Heart left ventricle (tissue), 16 donors: Measurements from ENCODE around the gene ITSN1. TPM values are rescaled to one million over a fixed set of nuclear protein-coding genes. Genes with fewer than 3 reads are reported as not detected.

Experiments used
- ATAC-seq, 4 donors: fragments of 200-7000 bp; cut with Tn5 transposase; one replicate each; pipeline ENCODE4 v1.9.1; 2020 to 2022; ENCODE audit warnings: moderate library complexity in 4 of 4, mild to moderate bottlenecking in 3 of 4, moderate number of reproducible peaks in 1 of 4
- DNase-seq, 5 donors: peaks; one replicate each; pipeline ENCODE4 v3.0.0-alpha.2; 2020
- H3K27ac ChIP-seq, 12 donors: fragments of 200-600 bp; sonication (generic) in 4 of 12; one replicate each; pipeline versions ENCODE4 v1.5.0 to v1.8.0; 2016 to 2022; ENCODE audit warnings: mild to moderate bottlenecking in 2 of 12
- H3K27me3 ChIP-seq, 9 donors: fragments of 200-600 bp; sonication (generic) in 2 of 9; one replicate each; pipeline versions ENCODE4 v1.5.1 to v1.8.0; 2016 to 2022; ENCODE audit warnings: mild to moderate bottlenecking in 3 of 9
- H3K36me3 ChIP-seq, 9 donors: fragments of 200-600 bp; sonication (generic) in 2 of 9; one replicate each; pipeline versions ENCODE4 v1.5.0 to v1.8.0; 2018 to 2022; ENCODE audit warnings: mild to moderate bottlenecking in 2 of 9
- H3K4me1 ChIP-seq, 12 donors: fragments of 200-600 bp; sonication (generic) in 4 of 12; one replicate each; pipeline versions ENCODE4 v1.5.0 to v1.8.0; 2016 to 2022; ENCODE audit warnings: mild to moderate bottlenecking in 3 of 12
- H3K4me3 ChIP-seq, 12 donors: fragments of 200-600 bp; sonication (generic) in 4 of 12; one replicate each; pipeline versions ENCODE4 v1.5.0 to v1.8.0; 2017 to 2022; ENCODE audit warnings: mild to moderate bottlenecking in 9 of 12, moderate library complexity in 4 of 12
- H3K9me3 ChIP-seq, 12 donors: fragments of 200-600 bp; sonication (generic) in 4 of 12; one replicate each; pipeline versions ENCODE4 v1.5.0 to v1.8.0; 2016 to 2022; ENCODE audit warnings: mild to moderate bottlenecking in 1 of 12
- POLR2A ChIP-seq, 2 donors: fragments of 450-650 bp; IDR thresholded peaks; one replicate each; pipeline ENCODE4 v1.6.1; 2017; ENCODE audit warnings: antibody characterized with exemption in 2 of 2, mild to moderate bottlenecking in 2 of 2, moderate library complexity in 2 of 2
- WGBS, 4 donors: extraction: QIAGEN DNeasy Blood & Tissue Kit in 2 of 4; methylation state at CpG; one replicate each; pipeline versions ENCODE4 v1.1.5 to v1.1.7; 2013 to 2018; 5-methylcytosine and 5-hydroxymethylcytosine counted together
- intact Hi-C, 10 donors: fragments of 100-400 bp; cut with DNase I; formaldehyde crosslinking; loops; one replicate each; pipeline versions ENCODE4 v1.11.1 to v1.14.2; 2022
- polyA plus RNA-seq, 2 donors: library from polyadenylated mRNA; stranded (reverse); fragments of 200-250 nt; gene quantifications; one replicate each; pipeline ENCODE4 v1.2.3, GENCODE V29; 2013
- total RNA-seq, 9 donors: library from RNA; depleted of rRNA in 2 of 9; stranded (reverse); fragments of >200 nt in 2 of 9; fragmentation: NEBNext Ultra II Directional in 3 of 9; extraction: Animal tissue kit (Norgen Biotek cat#: 25700) in 3 of 9; gene quantifications; one replicate each; pipeline versions ENCODE4 v1.1.0 to v1.2.4, GENCODE V29; 2016 to 2023
- TF ChIP-seq, protein P1 (sequence below), 12 donors: fragments of 200-600 bp; sonication (generic) in 4 of 12; IDR thresholded peaks; one replicate each; pipeline versions ENCODE4 v1.5.0 to v1.8.0; 2018 to 2022; ENCODE audit warnings: antibody characterized with exemption in 12 of 12, mild to moderate bottlenecking in 5 of 12
- donor health status: ischemic (EF 13 %, LVEDD 7.1; RV severe dilation, severe dysfunction).
- donor health status: healthy with polysubstance abuse.
- donor health status: DM: no; HTN: yes; CAD: no.
- donor health status: DM: no; HTN: no; CAD: no.
- donor health status: ischemic (EF 25% LVEDD 6.9; RV normal size, moderate dysfunction).
- donor health status: ischemic (EF 25% LVEDD 5.7; RV mildly dilated, moderate dysfunction).
- donor health status: healthy.
- donor health status: DM: yes; HTN: yes; CAD: no.
- donor health status: ischemic (EF 35%, LVEDD 5.7; RV mildly dilated, moderate dysfunction).
- donor health status: nonischemic (EF 11% LVEDD 7.7; RV severe dilation, severe dysfunction).
- donor health status: DM: yes; HTN: yes; CAD: no.
- donor health status: PGD.
- donor health status: ischemic (EF 29% LVEDD 5.4; RV normal size, mild dysfunction).
- donor health status: nonischemic (EF 23%, LVEDD 6.1; RV moderate dilation, normal function).

The ITSN1 gene
- total and polyA plus RNA-seq, 11 donors = 17.2 to 51.5 (median 34.0) TPM

DNA sequence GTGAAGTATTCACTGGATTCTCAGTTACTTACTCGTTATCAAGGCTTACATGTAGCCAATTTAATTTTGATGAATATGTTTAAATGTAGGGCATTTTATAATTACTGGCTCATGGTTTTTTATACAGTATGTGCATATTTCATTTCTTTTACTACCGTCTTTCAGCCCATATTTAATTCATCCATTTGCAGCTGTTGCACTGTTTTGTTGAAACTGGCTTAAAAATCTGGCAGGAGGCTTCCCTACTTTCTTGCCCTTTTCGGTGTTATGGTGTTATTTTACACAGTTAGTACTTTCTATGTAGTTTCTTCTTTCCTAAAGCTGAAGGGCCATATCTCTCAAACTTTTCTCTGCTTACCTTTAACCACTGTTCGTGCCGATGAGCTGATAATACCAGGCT is 54.2 kb downstream of the ITSN1 start:
- Histone ChIP-seq H3K36me3 (no peaks in the 10 kb centered on the region), H3K9me3 (no peaks in the 10 kb centered on the region), H3K27ac (peak overlapping the region in 2 of 12 donors; percentile 5 to 28), H3K27me3 (no peaks in the 10 kb centered on the region), H3K4me3 (no peak overlapping the region), H3K4me1 (peaks cover 0 to 54% (median 25%) of the 10 kb centered on the region in 12 donors)
- ATAC-seq = no peak
- 59 to 65% (median 62%) methylated on average over 5 of the region's 5 CpGs for whole genome bisulfite sequencing, 4 donors
- DNase-seq = no peak
- intact Hi-C loops = loop anchor here in 2 of 10 donors (5.0 to 10.0 kb wide), 2 partner anchors 52 to 54 kb away; partner anchors contain the start of genes CRYZL1 (in 2 of the 2) and ITSN1 (in 2 of the 2)
- no peak for TF ChIP-seq POLR2A (IDR thresholded peaks at IDR 0.05)
- TF ChIP-seq, protein P1, sequence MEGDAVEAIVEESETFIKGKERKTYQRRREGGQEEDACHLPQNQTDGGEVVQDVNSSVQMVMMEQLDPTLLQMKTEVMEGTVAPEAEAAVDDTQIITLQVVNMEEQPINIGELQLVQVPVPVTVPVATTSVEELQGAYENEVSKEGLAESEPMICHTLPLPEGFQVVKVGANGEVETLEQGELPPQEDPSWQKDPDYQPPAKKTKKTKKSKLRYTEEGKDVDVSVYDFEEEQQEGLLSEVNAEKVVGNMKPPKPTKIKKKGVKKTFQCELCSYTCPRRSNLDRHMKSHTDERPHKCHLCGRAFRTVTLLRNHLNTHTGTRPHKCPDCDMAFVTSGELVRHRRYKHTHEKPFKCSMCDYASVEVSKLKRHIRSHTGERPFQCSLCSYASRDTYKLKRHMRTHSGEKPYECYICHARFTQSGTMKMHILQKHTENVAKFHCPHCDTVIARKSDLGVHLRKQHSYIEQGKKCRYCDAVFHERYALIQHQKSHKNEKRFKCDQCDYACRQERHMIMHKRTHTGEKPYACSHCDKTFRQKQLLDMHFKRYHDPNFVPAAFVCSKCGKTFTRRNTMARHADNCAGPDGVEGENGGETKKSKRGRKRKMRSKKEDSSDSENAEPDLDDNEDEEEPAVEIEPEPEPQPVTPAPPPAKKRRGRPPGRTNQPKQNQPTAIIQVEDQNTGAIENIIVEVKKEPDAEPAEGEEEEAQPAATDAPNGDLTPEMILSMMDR (IDR thresholded peaks at IDR 0.05) = no peak

DNA sequence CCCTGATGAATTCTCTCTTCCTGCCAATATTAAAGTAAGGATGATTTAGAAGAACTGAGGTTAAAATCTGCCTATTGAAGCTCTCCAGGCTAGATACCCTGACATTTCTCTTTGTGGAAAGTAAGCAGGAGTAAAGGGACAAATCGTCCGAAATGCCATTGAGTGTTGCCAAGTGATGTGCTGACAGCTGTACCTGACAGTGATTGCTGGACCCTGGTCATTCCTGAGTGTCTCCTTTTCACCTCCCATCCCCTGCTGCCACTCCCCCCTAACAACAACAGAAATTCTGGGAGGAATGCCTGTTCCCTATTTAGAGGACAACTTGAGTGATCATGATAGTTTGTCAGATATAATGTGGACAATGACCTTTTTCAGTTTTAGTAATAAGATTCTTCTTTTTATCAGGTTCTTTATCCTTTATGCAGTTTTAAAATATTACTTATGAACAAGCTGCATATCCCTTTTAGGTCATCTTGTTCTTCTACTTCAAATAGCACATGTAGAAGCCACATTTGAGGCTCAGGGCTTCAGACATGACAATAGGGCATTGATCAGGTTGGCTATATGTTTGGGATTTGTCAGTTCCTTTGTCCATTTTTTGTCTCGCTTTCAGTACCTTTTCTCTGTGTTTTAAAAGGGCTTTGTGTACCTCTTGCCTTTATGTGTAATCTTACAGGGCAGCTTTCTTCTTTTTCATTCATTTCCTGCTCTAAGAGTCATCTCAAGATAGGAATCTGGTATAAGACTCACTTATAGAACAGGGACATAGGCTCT is 56.0 kb downstream of the ITSN1 start:
- Histone ChIP-seq H3K36me3 (no peaks in the 10 kb centered on the region), H3K27me3 (no peaks in the 10 kb centered on the region), H3K27ac (peak overlapping the region in 4 of 12 donors; percentile 9 to 44 (median 22)), H3K9me3 (no peaks in the 10 kb centered on the region), H3K4me3 (no peak overlapping the region), H3K4me1 (peaks cover 0 to 46% (median 25%) of the 10 kb centered on the region in 12 donors)
- DNase-seq (no peak), ATAC-seq (peak; percentile 49 to 83 (median 64))
- no peak for TF ChIP-seq POLR2A (IDR thresholded peaks at IDR 0.05)
- TF ChIP-seq, protein P1 (IDR thresholded peaks at IDR 0.05) = no peak
- intact Hi-C loops = loop anchor here in 2 of 10 donors (5.0 to 10.0 kb wide), 2 partner anchors 53 to 56 kb away; partner anchors contain the start of genes CRYZL1 (in 2 of the 2) and ITSN1 (in 2 of the 2)
- WGBS, 4 donors = 58 to 65% (median 60%) methylated on average over 3 of the region's 3 CpGs

DNA sequence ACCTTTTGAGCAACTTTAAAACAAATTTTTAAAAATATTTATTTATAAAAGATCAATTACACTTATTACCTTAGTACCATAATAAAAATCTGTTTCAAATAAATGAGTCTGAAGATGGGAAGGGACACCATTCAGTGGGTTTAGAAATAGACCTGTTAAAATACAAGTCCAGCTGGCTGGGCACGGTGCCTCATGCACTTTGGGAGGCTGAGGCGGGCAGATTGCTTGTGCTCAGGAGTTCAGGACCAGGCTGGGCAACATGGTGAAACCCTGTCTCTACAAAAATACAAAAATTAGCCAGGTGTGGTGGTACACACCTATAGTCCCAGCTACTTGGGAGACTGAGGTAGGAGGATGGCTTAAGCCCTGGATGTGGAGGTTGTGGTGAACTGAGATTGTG is 57.0 kb downstream of the ITSN1 start:
- no peak overlapping the region for H3K4me3 ChIP-seq
- H3K36me3 ChIP-seq = no peaks in the 10 kb centered on the region
- H3K27ac ChIP-seq = no peak overlapping the region
- ATAC-seq (no peak), DNase-seq (no peak)
- H3K9me3 ChIP-seq = no peaks in the 10 kb centered on the region
- no peaks in the 10 kb centered on the region for H3K27me3 ChIP-seq
- WGBS, 4 donors = 83 to 95% (median 83%) methylated on average over 2 of the region's 2 CpGs
- H3K4me1 ChIP-seq = peaks cover 0 to 52% (median 32%) of the 10 kb centered on the region in 12 donors
- TF ChIP-seq, protein P1 (IDR thresholded peaks at IDR 0.05) = no peak
- no peak for TF ChIP-seq POLR2A (IDR thresholded peaks at IDR 0.05)
- intact Hi-C loops = loop anchor here in 2 of 10 donors (5.0 to 10.0 kb wide), 2 partner anchors 54 to 57 kb away; partner anchors contain the start of genes CRYZL1 (in 2 of the 2) and ITSN1 (in 2 of the 2)

DNA sequence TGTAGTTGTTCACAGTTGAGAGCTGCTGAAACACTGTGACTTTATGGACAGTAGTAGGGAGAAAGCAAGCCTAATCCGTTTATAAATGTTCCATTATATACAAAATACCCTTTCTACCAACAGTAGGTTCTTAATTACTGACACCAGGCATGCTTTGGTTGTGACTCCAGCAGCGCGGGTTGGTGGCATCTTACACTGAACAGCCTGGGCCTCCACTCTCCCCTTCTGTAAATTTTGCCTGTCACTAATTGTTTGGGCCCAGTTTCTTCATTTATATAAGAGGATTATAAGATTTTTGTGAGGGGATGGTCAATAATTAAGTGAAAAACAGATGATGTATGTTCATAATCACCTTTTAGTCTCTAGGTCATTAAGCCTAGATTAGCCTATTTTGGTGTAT is 58.2 kb downstream of the ITSN1 start:
- ATAC-seq = no peak
- no peaks in the 10 kb centered on the region for H3K27me3 ChIP-seq
- DNase-seq = no peak
- no peaks in the 10 kb centered on the region for H3K36me3 ChIP-seq
- H3K27ac ChIP-seq = no peak overlapping the region
- no peak overlapping the region for H3K4me3 ChIP-seq
- TF ChIP-seq, protein P1 (IDR thresholded peaks at IDR 0.05) = no peak
- TF ChIP-seq POLR2A (IDR thresholded peaks at IDR 0.05) = no peak
- intact Hi-C loops = loop anchor here in 1 of 10 donors (10.0 kb wide), 1 partner anchor 56 kb away; the partner anchor contains the start of genes CRYZL1 and ITSN1
- WGBS, 4 donors = 91 to 98% (median 93%) methylated on average over 3 of the region's 3 CpGs
- H3K4me1 ChIP-seq = peaks cover 0 to 52% (median 33%) of the 10 kb centered on the region in 12 donors
- H3K9me3 ChIP-seq = no peaks in the 10 kb centered on the region
